ENCODE data around the gene HOMER1. TPM values are rescaled to one million over a fixed set of nuclear protein-coding genes. Genes with fewer than 3 reads are reported as not detected.

Gene HOMER1
- total and polyA plus RNA-seq, 2 experiments from 2014 or later, result 26.3 to 28.0 TPM

DNA sequence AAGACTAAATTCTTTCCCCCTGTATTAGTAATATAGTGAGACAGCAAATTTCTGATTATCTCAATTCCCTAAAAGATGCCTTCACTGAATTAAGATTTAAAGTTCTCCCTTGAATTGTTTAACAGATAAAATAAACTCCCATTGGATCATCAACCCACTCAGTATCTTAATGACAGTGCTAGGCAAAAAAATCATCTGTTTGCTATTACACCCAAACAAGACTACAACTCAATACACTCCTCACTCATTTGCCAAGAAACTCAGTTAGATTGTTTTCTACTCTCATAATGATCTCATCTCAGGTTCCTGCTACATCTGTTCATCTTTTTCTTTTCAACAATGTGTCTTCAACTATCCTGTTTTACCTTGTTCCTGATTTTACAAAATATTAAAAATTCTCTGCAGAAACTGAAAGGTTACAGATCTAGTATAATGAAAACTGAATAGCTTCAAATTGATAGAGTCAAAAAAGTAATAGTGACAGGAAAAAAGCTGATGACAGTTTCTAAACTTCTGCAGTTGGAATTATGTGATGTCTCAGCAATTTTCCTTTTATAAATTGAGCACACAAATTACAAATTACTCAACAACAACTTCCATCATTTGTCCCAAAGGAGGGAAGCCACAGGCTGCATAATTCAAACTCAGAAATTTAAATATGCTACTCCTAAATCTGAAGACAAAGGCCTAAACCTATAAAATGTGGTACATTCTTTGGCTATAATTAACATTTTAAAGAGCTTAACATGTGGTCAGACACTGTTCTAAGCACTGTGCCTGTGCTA lies 39.4 kb downstream of the HOMER1 start:
- H3K27ac ChIP-seq, result no peak overlapping the region
- no peak for DNase-seq (ENCODE audit: low read depth in 1 of 2, low spot score in 1 of 2)
- H3K27me3 ChIP-seq, result no peaks in the 10 kb centered on the region
- peaks cover 12% of the 10 kb centered on the region for H3K4me1 ChIP-seq (ENCODE audit: low read depth)
- no peak for TF ChIP-seq CTCF (IDR thresholded peaks at IDR 0.05; ENCODE audit: low read depth, low read length)
- H3K9me3 ChIP-seq (ENCODE audit: low read depth), result no peaks in the 10 kb centered on the region
- H3K4me3 ChIP-seq, result no peak overlapping the region
- H3K36me3 ChIP-seq, result no peaks in the 10 kb centered on the region

GRCh38 chr5:79471556-79471955 lies 42.4 kb downstream of the HOMER1 start:
- H3K27me3 ChIP-seq, result no peaks in the 10 kb centered on the region
- H3K27ac ChIP-seq, result no peak overlapping the region
- H3K4me3 ChIP-seq, result no peak overlapping the region
- no peak for TF ChIP-seq CTCF (IDR thresholded peaks at IDR 0.05; ENCODE audit: low read depth, low read length)
- no peaks in the 10 kb centered on the region for H3K36me3 ChIP-seq
- no peaks in the 10 kb centered on the region for H3K9me3 ChIP-seq (ENCODE audit: low read depth)
- no peak for DNase-seq (ENCODE audit: low read depth in 1 of 2, low spot score in 1 of 2)
- peaks cover 12% of the 10 kb centered on the region for H3K4me1 ChIP-seq (ENCODE audit: low read depth)

DNA sequence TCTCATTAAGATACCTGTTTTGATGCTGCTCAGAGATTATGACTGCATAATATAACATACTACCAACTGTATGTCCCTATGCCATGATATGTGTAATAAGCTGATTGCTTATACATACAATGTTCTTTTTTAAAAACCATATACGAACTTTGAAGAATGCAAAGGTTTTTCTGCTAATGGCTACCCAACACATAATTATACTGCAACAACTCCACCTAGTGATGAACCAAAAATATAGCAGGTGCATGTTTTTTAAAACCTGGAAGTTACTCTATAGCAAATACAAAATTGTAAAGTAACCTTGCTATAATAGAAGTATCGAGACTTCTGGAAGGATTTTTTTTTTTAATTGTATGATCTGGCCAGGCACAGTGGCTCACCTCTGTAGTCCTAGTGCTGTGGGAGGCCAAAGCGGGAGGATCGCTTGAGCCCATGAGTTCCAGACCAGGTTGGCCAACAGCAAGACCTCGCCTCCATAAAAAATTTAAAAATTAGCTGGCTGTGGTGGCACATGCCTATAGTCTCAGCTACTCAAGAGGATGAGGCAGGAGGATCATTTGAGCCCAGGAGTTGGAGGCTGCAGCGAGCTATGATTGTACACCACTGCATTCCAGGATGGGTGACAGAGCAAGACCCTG lies 49.1 kb downstream of the HOMER1 start:
- Histone ChIP-seq H3K27me3 (no peaks in the 10 kb centered on the region), H3K9me3 (ENCODE audit: low read depth) (no peaks in the 10 kb centered on the region), H3K36me3 (no peaks in the 10 kb centered on the region), H3K4me1 (ENCODE audit: low read depth) (peaks cover 5% of the 10 kb centered on the region), H3K27ac (no peak overlapping the region), H3K4me3 (no peak overlapping the region)
- peak; percentile 36 to 52 for DNase-seq (ENCODE audit: low read depth in 1 of 2, low spot score in 1 of 2)
- peak; percentile 60 for TF ChIP-seq CTCF (IDR thresholded peaks at IDR 0.05; ENCODE audit: low read depth, low read length)

DNA sequence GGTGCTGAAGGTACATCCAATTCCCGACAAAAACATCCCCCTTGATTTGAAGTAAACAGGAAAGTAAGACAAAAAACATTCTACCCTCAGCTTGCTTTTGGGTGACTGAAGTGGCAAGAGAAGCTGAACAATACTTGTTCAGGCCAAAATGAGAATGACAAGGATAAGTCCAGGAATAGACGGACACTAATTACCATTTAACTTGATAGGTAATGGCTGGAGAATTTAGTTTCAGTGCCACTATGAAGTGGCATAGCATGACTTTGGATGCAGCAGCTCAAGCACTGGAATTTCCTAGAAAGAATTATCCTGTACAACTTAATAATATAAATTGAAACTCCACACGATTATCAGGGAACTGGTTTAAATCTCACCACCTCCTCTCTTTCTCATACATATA lies 49.7 kb downstream of the HOMER1 start:
- TF ChIP-seq CTCF (IDR thresholded peaks at IDR 0.05; ENCODE audit: low read depth, low read length), result no peak
- H3K36me3 ChIP-seq, result no peaks in the 10 kb centered on the region
- DNase-seq (ENCODE audit: low read depth in 1 of 2, low spot score in 1 of 2), result no peak
- H3K27me3 ChIP-seq, result no peaks in the 10 kb centered on the region
- H3K4me1 ChIP-seq (ENCODE audit: low read depth), result peaks cover 10% of the 10 kb centered on the region
- no peak overlapping the region for H3K4me3 ChIP-seq
- no peaks in the 10 kb centered on the region for H3K9me3 ChIP-seq (ENCODE audit: low read depth)
- no peak overlapping the region for H3K27ac ChIP-seq

- TF ChIP-seq CTCF (IDR thresholded peaks at IDR 0.05; ENCODE audit: low read depth, low read length), result no peak
- H3K4me3 ChIP-seq, result no peak overlapping the region
- peaks cover 20% of the 10 kb centered on the region for H3K4me1 ChIP-seq (ENCODE audit: low read depth)
- H3K27me3 ChIP-seq, result no peaks in the 10 kb centered on the region
- no peaks in the 10 kb centered on the region for H3K36me3 ChIP-seq
- no peak overlapping the region for H3K27ac ChIP-seq
- DNase-seq (ENCODE audit: low read depth in 1 of 2, low spot score in 1 of 2), result peak in 1 of 2 donors; percentile 51
- H3K9me3 ChIP-seq (ENCODE audit: low read depth), result no peaks in the 10 kb centered on the region
These were observed 54.3 kb downstream of the HOMER1 start for GRCh38 chr5:79459626-79460025.
